HG03066 (cell line): ENCODE data around the gene N4BP2L2.
A peak's percentile ranks its signal among the peaks of the same experiment; 100 is the strongest.

Source experiments
- ATAC-seq: cut with Tn5 transposase; IDR thresholded peaks from one replicate; pipeline ENCODE4 v1.9.1; 2021; ENCODE audit warnings: low read depth; ENCODE audit not compliant: unreplicated experiment

Gene N4BP2L2

GRCh38 chr13:32427852-32428580 is 110.6 kb downstream of the N4BP2L2 start, which contains the start of gene N4BP2L1:
Gene N4BP2L1, minus strand, starts transcription at chr13:32428130. Its CDS starts 48 bp downstream, at chr13:32428082.
- ATAC-seq = peak; percentile 64

- ATAC-seq = peak; percentile 16
Measured at GRCh38 chr13:32426990-32427851, 111.4 kb downstream of the N4BP2L2 start.

- peak; percentile 32 for ATAC-seq
Measured at GRCh38 chr13:32426191-32426989, 112.2 kb downstream of the N4BP2L2 start.

- ATAC-seq = no peak
Measured at GRCh38 chr13:32425158-32425557, 113.4 kb downstream of the N4BP2L2 start.

DNA sequence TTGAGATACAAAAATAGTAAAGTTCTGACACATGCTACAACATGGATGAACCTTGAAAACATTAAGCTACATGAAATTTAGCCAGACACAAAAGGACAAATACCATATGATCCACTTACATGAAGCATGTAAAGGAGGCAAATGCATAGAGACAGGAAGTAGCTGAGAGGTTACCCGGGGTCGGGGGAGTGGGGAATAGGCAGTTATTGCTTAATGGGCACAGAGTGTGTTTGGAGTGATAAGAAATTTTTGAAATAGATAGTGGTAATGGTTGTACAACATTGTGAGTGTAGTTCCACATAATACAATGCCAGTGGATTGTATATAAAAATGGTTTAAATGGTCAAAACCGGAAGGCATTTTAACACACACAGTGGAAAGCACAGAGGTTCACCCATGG is 115.0 kb downstream of the N4BP2L2 start:
- ATAC-seq = no peak

DNA sequence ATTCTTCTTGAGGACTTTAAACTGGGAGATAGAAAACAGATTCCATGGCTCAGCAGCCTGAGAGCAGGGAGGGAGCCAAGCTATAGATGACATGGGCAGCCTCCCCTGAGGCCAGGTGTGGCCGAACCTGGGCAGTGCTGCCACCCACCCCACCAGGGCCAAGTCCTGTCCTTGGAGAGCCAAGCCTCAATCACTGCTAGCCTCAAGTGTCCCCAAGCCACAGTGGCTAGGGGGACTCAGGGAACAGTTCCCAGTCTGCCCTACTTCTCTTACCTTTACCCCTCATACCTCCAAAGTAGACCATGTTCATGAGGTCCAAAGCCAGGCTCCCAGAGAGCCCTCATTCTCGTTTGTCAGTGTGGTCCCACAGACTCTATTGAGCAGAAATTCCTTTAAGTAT is 118.7 kb downstream of the N4BP2L2 start:
- ATAC-seq = no peak

- ATAC-seq = no peak
Measured at GRCh38 chr13:32417995-32418394, 120.6 kb downstream of the N4BP2L2 start.

- no peak for ATAC-seq
Measured at GRCh38 chr13:32415019-32415418, 123.6 kb downstream of the N4BP2L2 start.

DNA sequence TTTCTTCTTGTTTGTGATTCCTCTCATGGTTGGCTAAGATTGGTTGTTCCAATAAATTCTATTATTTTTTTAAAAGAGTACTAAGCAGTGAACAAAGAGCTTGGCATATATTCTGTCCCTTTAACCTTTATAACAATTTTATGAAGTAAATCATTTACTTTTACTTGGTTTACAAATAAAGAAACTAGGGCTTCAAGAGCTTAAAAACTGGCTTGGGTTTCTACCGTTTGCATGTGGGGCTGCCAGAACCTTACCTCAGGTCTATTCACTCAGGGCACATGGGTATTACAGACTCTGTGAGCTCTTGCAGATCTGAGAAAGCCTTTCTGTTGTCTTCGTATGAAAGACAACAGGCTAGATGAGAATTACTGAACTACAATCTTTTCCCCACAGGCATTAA is 124.0 kb downstream of the N4BP2L2 start:
- ATAC-seq = no peak

DNA sequence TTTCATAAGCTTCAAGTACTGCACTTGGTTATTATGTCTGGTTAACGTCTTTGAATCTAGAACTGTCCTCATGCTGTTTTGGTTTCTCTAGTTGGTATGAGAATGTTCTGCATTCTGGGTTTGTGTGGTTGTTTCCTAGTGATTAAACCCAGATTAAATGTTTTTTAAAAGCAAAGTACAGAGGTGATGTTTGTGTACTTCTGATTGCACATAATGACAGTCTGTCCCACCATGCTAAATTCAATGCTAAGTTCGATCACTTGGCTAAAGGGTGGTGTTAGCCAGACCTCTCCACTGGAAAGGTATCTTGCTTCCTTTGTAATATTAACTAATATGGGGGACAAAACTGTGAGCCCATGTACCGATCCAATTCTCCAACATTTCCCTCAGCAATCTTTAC is 125.3 kb downstream of the N4BP2L2 start:
- no peak for ATAC-seq

- ATAC-seq = no peak
Measured at GRCh38 chr13:32409561-32410421, 128.8 kb downstream of the N4BP2L2 start.

DNA sequence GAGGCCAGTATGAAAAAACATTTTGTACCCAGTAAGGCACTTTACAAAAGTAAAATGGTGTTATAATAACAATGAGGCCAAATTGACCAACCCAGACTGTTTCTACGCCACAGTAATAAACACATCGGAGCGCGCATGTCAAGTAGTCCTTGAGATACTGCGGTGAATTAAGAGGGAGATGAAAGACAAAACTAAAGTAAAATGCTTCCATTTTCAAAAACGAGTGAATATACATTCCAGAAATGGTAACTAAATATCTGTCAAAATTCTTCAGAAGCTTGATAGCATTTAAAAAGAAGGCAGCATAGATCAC is 129.6 kb downstream of the N4BP2L2 start:
- no peak for ATAC-seq

DNA sequence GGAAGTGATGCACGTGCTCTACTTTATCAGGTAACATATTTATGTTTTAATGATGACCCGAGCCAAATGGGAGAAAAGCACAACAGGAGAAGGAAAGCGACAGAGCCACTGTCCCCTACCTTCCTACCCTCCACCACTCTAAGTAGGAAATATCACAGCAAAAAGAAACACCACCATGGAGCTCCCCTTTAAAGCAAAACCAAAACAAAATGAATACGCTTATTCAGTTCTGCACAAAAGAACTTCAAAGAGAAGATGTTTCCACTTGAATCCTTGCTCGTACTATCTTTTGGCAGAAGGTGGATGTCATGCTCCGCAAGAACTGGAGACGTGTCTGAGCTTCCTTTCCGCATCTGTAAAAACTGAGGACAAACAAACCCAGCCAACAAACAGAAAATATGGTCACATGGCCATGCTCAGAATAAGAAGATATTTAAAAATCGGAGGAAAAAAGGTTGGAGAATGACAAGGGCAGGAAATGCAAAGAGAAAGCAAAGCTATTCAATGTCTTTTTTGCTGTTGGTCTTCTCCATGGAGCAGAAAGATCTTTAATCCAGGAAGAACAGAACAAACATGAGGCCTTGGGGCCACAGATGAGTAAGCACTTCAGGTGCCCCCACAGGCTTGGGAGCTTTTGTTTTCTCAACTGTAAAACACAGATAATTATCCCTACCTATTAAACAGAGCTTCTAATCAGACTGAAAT is 130.1 kb downstream of the N4BP2L2 start:
- no peak for ATAC-seq

GRCh38 chr13:32407854-32408253 is 130.7 kb downstream of the N4BP2L2 start:
- no peak for ATAC-seq

DNA sequence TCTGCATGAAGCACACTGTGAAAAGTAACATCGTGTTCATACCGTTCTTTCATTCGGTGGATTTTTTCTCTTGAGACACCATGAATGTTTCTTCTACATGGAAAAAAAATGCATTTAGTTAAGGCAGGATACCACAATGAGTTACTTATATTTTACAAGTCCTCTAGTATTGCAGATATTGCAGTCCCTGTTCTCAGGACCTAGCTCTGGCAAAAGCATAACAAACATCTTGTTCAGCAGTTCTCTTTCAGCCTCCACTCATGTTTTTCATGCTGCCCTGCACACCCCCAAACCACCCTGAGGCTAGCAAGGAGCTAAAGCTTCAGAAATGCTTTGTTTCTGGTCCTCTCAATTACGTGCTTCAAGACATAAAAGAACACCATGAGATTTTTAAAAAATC is 135.5 kb downstream of the N4BP2L2 start:
- no peak for ATAC-seq

DNA sequence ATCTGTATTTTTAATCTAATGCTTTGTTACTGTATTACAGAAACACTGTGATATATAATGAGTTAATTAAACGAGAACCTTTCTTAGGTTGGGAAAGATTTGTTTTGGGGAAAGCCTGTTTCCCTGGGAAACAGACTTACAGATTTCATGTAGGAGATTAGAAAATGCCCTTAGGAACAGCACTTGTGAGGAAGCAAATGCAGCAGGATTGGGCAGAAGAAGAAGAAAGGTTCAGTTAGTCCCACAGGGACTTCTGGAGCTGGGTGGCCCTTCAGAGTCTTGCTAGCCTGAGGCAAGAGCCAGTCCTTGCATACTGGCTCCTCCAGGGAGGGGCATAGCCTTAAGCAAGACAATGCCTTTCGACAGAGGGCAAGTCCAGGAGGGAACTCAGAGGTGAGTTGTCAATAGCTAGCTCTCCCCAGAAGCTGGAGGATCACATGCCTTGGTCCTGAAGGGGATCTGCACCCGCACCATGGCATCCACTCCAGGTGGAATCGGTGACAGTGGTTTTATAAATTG is 147.4 kb downstream of the N4BP2L2 start:
- ATAC-seq = no peak

DNA sequence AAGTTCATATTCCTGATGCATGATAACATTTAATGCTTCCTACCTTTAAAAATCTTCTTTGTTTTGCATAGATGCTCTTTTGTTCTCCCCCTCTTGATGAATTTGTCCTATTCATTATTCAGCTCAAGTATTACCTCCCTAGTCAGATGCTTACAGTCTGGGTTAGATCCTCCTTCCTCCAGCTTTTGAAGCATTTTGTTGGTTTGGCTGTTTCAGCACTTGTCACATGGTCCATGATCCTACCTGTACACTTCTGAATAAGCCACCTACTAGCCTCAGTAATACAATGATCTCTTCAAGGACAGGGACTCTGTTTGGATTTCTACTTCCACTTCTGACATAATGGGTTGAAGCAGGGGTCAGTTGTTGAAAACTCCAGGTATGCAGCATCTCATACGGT is 148.1 kb downstream of the N4BP2L2 start:
- ATAC-seq = no peak

DNA sequence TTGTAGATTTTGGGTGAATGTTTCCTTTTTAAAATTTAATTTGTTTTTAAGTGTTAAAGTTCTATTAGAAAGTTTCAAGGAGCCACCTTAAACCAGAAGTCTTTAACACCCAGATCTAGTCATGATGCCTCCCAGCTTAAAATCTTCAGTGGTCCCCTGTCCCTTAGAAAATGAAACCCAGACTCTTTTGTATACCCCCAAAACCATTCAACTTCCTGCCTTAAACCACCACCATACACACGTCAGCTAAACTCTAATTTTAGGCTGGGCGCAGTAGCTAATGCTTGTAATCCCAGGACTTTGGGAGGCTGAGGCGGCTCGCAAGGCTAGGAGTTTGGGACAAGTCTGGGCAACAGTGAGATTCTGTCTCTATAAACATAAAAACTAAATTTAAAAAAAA is 148.5 kb downstream of the N4BP2L2 start:
- no peak for ATAC-seq

DNA sequence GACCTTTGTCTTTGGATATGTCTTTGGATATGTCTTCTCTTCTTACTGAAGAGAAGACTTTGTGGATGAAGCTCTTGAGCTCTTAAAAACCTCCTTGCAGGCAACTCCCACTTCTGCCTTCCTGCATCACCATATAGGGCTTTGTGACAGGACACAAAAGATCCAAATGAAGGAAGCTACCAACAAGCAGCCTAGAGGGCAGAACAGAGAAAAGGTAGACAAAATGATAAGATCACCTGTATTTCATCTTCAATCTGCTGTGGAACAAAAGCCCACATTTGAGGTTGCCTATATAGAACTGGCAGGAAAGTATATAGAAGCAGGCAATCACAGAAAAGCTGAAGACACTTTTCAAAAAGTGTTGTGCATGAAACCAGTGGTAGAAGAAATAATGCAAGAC is 153.2 kb downstream of the N4BP2L2 start:
- ATAC-seq = no peak
